WERI-Rb-1 (cell line): ENCODE results near the gene ESX1.

Source experiments
- DNase-seq: peaks from one replicate; pipeline ENCODE4 v3.0.0-alpha.2; 2020
- H3K27ac ChIP-seq: fragments of 250-450 bp; sonication (Bioruptor Pico); 2 replicates; pipeline ENCODE4 v1.5.1; 2020; ENCODE audit warnings: mild to moderate bottlenecking, moderate library complexity
- H3K27me3 ChIP-seq: fragments of 250-450 bp; sonication (Bioruptor Pico); 2 replicates; pipeline ENCODE4 v1.5.1; 2021; ENCODE audit warnings: mild to moderate bottlenecking, low read depth, moderate library complexity; ENCODE audit not compliant: insufficient read depth, severe bottlenecking
- H3K36me3 ChIP-seq: fragments of 250-450 bp; sonication (Bioruptor Pico); 2 replicates; pipeline ENCODE4 v1.5.1; 2020; ENCODE audit warnings: mild to moderate bottlenecking, moderate library complexity
- H3K4me3 ChIP-seq: 2 replicates; pipeline ENCODE4 v1.5.1; 2011; ENCODE audit warnings: low read depth, mild to moderate bottlenecking, control low read depth, low read length
- H3K9me3 ChIP-seq: fragments of 250-450 bp; sonication (Bioruptor Pico); 2 replicates; pipeline ENCODE4 v1.5.1; 2021; ENCODE audit warnings: mild to moderate bottlenecking, moderate library complexity; ENCODE audit not compliant: severe bottlenecking
- TF ChIP-seq, protein P1 (sequence below): IDR thresholded peaks from 2 replicates; pipeline ENCODE4 v1.5.1; 2011; ENCODE audit warnings: low read depth, mild to moderate bottlenecking, control low read depth, inconsistent platforms, low read length

The ESX1 gene

DNA sequence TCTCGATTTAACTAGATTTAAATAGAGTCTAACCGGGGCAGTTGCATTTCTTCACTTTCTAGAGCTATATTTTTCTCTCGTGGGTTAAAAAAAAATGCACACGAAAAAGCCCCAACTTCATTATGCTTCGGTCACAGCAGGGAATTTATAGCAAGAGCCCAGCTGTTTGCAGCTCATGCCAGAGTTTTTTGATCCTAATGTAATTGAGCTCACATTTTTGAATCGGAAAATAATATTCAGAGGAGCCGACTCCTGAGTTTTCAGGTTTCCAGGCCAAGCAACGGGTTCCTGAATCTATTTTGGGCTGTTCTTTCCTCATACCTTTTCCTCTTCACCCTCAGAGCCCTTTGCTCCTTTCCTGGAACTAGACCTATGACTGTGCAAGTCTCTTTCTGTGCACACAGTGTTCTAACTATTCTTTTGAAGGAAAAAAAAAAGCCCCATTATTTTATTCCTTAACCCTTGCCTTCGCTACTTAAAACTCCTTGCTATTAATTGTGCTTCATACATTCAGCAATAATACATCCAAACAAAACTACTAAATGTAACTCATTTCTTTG is 27.5 kb upstream of the ESX1 start:
- H3K36me3 ChIP-seq = no peaks in the 10 kb centered on the region
- no peak for DNase-seq
- peaks cover 40% of the 10 kb centered on the region for H3K27me3 ChIP-seq
- H3K27ac ChIP-seq = no peak overlapping the region
- no peaks in the 10 kb centered on the region for H3K9me3 ChIP-seq
- TF ChIP-seq, protein P1, sequence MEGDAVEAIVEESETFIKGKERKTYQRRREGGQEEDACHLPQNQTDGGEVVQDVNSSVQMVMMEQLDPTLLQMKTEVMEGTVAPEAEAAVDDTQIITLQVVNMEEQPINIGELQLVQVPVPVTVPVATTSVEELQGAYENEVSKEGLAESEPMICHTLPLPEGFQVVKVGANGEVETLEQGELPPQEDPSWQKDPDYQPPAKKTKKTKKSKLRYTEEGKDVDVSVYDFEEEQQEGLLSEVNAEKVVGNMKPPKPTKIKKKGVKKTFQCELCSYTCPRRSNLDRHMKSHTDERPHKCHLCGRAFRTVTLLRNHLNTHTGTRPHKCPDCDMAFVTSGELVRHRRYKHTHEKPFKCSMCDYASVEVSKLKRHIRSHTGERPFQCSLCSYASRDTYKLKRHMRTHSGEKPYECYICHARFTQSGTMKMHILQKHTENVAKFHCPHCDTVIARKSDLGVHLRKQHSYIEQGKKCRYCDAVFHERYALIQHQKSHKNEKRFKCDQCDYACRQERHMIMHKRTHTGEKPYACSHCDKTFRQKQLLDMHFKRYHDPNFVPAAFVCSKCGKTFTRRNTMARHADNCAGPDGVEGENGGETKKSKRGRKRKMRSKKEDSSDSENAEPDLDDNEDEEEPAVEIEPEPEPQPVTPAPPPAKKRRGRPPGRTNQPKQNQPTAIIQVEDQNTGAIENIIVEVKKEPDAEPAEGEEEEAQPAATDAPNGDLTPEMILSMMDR = no peak
- H3K4me3 ChIP-seq = no peak overlapping the region

DNA sequence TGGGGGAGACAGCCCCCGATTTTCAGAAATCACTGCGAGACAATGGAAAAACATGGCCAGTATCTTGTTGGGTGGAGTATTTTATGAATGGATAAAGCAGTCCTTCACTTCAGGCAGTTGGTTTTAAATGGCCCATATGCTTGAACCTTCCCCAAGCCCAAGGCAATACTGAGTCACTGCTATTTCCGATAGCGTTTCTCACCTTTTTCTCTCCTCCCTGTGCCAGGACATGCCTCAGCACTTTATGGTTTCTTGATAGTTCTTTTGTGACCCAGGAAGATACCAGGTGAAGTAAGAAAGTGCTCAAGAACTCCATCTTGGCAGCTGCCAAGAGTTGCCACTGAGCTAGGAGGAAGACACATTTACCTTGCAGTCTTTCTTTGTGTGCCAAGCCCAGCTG is 26.8 kb upstream of the ESX1 start:
- H3K27me3 ChIP-seq = peaks cover 44% of the 10 kb centered on the region
- H3K9me3 ChIP-seq = no peaks in the 10 kb centered on the region
- DNase-seq = no peak
- H3K27ac ChIP-seq = no peak overlapping the region
- TF ChIP-seq, protein P1 = no peak
- H3K4me3 ChIP-seq = no peak overlapping the region
- no peaks in the 10 kb centered on the region for H3K36me3 ChIP-seq

DNA sequence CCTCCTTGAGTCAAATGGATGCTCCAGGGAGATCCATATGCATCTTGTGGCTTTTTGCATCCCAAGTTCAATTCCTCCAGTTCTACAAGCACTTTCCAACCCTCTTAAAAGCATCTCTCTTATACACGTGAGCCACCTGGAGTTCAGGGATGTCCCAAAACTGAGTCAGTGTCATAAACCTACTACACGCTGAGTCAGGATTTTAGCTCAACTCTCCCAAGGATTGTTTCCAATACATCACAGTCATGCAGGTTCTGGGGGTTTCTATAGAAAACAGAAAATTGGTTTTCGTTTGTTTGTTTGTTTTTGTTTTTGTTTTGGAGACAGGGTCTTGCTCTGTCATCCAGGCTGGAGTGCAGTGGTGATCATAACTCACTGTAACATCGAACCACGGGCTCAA is 25.9 kb upstream of the ESX1 start:
- DNase-seq = no peak
- H3K27ac ChIP-seq = no peak overlapping the region
- no peak overlapping the region for H3K4me3 ChIP-seq
- no peaks in the 10 kb centered on the region for H3K9me3 ChIP-seq
- no peaks in the 10 kb centered on the region for H3K36me3 ChIP-seq
- H3K27me3 ChIP-seq = peaks cover 48% of the 10 kb centered on the region
- TF ChIP-seq, protein P1 = no peak

DNA sequence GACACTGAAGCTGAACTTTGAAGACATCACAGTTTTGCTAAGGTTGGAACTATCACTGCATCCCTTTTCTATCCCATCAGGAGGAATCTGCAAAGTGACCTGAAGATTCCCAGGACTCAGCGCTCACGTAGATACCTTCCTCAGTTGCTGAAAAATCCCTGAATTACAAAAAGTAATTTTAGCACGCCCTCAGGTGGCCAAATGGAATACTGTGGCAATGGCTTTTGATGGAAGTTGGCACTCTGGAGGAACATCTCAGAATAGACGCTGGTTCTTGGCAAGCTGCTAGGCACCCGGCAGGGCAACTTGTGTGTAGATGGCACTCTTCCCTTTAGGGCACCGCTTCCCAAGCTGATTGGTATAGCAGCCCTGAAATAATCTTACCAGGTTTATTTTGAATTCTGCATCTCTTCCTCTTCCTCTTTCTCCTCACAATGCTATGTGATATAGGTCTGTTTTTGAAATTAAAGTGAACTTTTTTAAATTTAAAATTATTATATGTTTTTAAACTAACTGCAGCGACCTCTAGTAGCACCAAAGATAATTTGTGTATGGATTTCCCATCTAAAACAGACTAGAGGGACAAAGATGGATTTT is 16.3 kb upstream of the ESX1 start:
- TF ChIP-seq, protein P1 = peak; percentile 64
- Histone ChIP-seq H3K36me3 (no peaks in the 10 kb centered on the region), H3K9me3 (no peaks in the 10 kb centered on the region), H3K27me3 (peaks cover 54% of the 10 kb centered on the region), H3K27ac (no peak overlapping the region), H3K4me3 (no peak overlapping the region)
- peak; percentile 36 for DNase-seq

DNA sequence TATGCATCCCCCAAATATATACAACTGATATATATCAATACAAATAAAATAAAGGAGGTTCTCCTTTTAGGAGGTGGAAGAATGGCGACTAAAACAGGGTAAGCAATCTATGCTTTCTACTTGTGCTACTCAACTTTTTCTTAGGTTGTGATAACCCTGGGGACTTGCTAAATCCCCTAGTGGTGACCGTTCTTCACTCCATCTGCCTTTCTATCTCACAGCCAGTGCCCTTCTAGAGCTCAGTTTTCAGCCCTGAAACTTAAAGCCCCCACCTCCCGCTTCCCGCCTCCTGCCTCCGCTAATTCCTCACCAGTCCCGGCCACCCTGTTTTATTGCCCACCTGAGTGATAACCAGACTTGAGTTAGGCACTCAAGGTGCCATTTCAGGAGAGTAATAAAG is 15.5 kb upstream of the ESX1 start:
- no peak for DNase-seq
- H3K4me3 ChIP-seq = no peak overlapping the region
- H3K27me3 ChIP-seq = peaks cover 56% of the 10 kb centered on the region
- H3K36me3 ChIP-seq = no peaks in the 10 kb centered on the region
- H3K27ac ChIP-seq = no peak overlapping the region
- no peaks in the 10 kb centered on the region for H3K9me3 ChIP-seq
- TF ChIP-seq, protein P1 = no peak

DNA sequence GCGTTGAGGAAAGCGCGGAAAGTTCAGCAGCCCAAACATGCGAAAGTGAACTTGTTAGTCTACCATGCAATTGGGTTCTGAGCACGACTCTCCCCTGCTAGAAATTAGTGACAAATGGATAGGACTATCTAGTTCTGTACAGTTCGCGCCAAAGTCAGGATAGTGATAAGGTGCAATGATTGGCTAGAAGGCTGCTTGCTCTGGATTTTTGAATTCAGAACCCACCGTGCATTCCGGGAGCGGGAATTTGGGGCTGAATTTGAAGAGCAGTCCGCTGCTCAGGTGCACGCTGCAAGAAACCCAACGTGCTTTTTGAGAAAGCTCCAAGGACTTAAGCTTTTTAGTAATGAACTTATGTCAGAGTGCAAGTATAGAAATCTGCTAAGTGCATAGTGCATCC is 732 bp upstream of the ESX1 start:
- peaks cover 14% of the 10 kb centered on the region for H3K9me3 ChIP-seq
- TF ChIP-seq, protein P1 = no peak
- H3K27me3 ChIP-seq = peaks cover 87% of the 10 kb centered on the region
- no peak overlapping the region for H3K4me3 ChIP-seq
- no peaks in the 10 kb centered on the region for H3K36me3 ChIP-seq
- DNase-seq = no peak
- no peak overlapping the region for H3K27ac ChIP-seq
